ENCODE measurements around the gene MAPRE3.
"Not testable (repeated sequence)": the region's sequence is repeated elsewhere in the genome, so short reads cannot be mapped to it uniquely, and the experiment has no call there.

MAPRE3 gene

DNA sequence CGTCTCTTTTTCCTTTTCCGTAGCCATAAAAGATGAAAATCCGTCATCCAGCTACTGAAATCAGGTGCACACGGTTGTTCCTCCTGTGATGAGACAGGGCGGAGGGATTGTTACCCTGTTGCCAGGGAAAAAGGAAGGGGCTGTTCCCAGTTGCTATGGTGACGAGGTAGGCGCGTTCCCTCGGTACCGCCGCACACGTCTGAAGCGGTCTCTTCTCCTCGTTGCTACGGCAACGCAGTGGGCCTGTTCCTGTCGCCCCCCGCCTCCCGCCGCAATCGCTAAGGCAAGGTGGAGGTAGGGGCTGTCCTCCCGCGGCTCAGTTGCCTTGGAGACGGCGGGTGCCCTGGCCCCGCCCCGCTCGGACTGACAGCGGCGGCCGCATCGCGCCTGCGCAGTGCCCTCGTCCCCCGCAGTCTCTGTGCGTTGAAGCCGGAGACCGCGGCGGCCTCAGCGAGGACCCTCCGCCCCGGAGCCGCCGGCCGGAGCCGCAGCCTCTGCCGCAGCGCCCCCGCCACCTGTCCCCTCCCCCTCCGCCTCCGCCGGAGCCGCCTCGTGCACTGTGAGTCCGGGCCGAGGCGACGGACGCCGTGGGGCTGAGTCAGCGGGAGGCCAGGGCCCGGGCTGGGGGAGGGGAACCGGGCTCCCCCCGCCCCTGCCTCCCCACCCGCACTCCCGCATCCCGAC is at the start of gene MAPRE3:
Gene MAPRE3, plus strand, starts transcription at position 394 of the 684 bp plus-strand sequence. CDS start 51,582 bp downstream, outside the sequence.
- no peak for DNase-seq (ENCODE audit: low read depth, low spot score)

DNA sequence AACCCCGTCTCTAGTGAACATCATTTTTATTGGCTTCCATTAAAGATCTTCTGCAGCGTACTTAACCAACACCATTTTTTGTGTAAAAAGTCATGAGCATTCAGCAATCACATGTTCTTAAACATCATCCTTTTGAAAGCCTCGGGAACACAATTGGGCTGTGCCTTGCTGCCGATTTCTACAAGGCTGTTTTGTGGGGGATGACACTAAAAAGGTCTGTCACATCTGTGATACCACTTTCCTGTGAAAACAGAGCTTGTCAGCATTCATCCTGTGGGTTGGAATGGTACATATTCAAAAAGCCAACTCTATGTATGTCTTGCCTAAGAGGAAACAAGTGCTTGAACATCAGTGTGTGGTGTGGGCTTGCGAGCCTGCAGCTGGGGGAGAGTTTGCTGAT is 49.1 kb upstream of the MAPRE3 start:
- no peak for DNase-seq (ENCODE audit: low read depth, low spot score)

- peak; percentile 32 for DNase-seq (ENCODE audit: low read depth, low spot score)
Measured at GRCh38 chr2:26922405-26923188, 47.8 kb upstream of the MAPRE3 start.

- not testable (repeated sequence) for DNase-seq (ENCODE audit: low read depth, low spot score)
Measured at GRCh38 chr2:26923189-26923466, 47.3 kb upstream of the MAPRE3 start.

DNA sequence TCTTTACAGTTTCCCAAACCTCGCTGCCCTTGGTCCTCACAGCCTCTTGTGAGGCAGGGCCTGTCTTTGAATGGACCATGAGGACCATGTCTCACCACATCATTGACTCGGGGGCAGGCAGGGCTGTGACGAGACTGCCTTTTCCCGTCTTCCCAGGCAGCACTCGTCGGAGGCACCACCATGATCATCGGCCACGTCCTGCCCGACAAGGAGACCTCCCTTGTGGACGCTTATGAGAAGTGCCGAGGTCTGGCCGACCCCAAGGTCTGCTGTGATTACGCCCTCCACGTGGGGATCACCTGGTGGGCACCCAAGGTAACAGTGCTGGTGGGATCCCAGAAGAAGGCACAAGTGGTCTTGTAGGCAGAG is 45.7 kb upstream of the MAPRE3 start:
- DNase-seq (ENCODE audit: low read depth, low spot score) = no peak

GRCh38 chr2:26925100-26925791 is 45.2 kb upstream of the MAPRE3 start:
- no peak for DNase-seq (ENCODE audit: low read depth, low spot score)

DNA sequence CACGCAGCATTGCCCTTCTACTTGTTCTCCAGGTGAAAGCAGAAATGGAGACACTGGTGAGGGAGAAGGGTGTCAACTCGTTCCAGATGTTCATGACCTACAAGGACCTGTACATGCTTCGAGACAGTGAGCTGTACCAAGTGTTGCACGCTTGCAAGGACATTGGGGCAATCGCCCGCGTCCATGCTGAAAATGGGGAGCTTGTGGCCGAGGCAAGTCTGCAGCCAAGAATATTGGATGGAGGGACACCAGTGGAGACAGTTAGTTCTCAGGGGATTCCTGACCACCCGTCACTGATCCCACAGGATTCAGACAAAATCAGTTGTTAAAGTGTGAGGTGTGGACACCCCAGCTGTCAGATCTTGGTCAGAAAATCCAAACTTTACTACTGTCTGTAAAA is 43.2 kb upstream of the MAPRE3 start:
- no peak for DNase-seq (ENCODE audit: low read depth, low spot score)

DNA sequence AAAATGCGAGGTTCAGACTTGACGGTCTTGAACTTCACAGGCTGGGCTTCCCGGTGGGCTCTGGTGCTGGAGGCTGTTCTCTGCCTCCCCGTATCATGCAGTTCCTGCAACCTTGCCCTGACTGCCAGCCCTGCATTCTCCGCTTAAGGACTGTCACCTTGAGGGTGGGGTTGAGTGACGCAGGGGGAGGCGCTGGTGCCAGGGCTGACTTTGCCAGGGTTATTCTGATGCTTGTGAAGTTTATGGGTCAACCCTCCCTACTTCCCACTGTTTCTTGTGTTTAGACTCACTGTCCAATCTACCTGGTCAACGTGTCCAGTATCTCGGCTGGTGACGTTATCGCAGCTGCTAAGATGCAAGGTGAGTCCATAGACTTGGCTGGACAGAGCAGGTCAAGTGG is 37.5 kb upstream of the MAPRE3 start:
- no peak for DNase-seq (ENCODE audit: low read depth, low spot score)

- no peak for DNase-seq (ENCODE audit: low read depth, low spot score)
Measured at GRCh38 chr2:26933431-26934334, 36.8 kb upstream of the MAPRE3 start.

GRCh38 chr2:26934335-26934724 is 36.1 kb upstream of the MAPRE3 start:
- DNase-seq (ENCODE audit: low read depth, low spot score) = no peak

- no peak for DNase-seq (ENCODE audit: low read depth, low spot score)
Measured at GRCh38 chr2:26934985-26935384, 35.5 kb upstream of the MAPRE3 start.

GRCh38 chr2:26936855-26937254 is 33.6 kb upstream of the MAPRE3 start:
- DNase-seq (ENCODE audit: low read depth, low spot score) = no peak

GRCh38 chr2:26938399-26939118 is 31.9 kb upstream of the MAPRE3 start:
- DNase-seq (ENCODE audit: low read depth, low spot score) = no peak

- no peak for DNase-seq (ENCODE audit: low read depth, low spot score)
Measured at GRCh38 chr2:26940001-26940400, 30.4 kb upstream of the MAPRE3 start.

GRCh38 chr2:26941486-26941885 is 29.0 kb upstream of the MAPRE3 start:
- no peak for DNase-seq (ENCODE audit: low read depth, low spot score)

GRCh38 chr2:26942543-26943295 is 27.7 kb upstream of the MAPRE3 start:
- DNase-seq (ENCODE audit: low read depth, low spot score) = no peak

- DNase-seq (ENCODE audit: low read depth, low spot score) = no peak
Measured at GRCh38 chr2:26945991-26946750, 24.3 kb upstream of the MAPRE3 start.

DNA sequence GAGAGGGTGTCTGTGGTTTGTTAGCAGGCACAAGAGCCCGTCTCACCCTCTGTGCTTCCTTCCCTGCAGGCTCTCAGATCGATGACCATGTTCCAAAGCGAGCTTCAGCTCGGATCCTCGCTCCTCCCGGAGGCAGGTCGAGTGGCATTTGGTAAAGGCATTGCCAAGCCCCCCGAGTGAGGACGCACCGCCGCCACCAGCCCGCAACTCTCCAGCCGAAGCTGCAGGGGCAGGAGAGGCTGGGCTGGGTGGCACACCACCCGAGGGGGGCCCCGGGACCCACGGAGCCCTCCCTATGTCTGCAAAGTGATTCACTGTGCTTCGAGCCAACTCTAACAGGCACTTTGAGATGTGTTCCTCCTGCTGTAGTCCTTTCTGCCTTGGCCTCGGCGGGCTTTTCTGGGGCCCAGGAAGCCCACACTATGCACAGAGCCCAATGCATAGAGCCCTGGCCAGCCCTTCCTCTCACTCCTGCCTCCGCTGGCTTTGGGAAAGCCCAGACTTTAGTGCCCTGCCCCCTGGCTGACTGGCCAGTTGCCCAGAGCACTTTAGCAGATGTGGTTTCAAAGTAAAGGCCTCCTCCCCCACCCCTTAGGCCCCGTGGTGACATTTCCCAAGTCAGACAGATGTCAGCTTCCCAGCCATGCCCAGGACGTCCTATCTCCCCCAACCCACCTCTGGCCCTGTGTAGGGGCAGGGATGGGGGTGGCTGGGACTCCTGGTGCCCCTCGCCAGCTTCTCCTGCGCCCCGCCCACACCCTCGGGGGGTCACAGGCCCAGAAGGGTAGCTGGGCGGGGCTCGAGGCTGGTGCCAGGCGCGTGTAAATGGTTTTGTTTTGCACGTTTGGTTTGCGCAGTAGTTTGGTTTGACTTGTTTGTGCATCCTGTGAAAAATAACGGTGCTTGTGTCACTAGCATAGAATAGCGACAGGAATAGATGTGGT is 23.3 kb upstream of the MAPRE3 start:
- DNase-seq (ENCODE audit: low read depth, low spot score) = no peak

DNA sequence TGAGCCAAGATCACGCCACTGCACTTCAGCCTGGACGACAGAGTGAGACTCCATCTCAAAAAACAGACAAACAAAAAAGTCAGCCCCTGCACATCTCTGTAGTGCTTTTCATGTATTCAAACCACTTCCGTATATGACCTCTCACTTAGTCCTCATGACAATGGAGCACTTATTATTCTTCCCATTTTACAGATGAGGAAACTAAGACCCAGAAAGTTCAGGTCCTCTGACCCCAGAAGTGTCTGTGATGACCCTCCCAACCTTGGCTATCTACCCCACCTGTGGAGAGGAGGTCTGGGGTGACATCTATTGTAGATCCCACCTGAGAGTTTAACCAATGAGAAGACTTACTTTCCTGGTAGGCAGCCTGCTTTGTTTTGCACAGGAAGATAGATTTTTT is 21.6 kb upstream of the MAPRE3 start:
- DNase-seq (ENCODE audit: low read depth, low spot score) = no peak
